Activated T-cell treated with anti-CD3 and anti-CD28 coated beads, Interleukin-2, amount 50 U/mL, for 72 hours (primary cell): ENCODE results near the gene PYROXD2. TPM values are rescaled to one million over a fixed set of nuclear protein-coding genes. Genes with fewer than 3 reads are reported as not detected.

Experiments used
- ATAC-seq, 2 donors: fragments of 150-1000 bp; cut with Tn5 transposase; replicated peaks in 1 of 2; 2 replicates each; pipeline ENCODE4 v1.10.0; 2021; ENCODE audit warnings: moderate library complexity in 2 of 2, mild to moderate bottlenecking in 1 of 2
- DNase-seq, 2 donors: peaks; one replicate each; pipeline ENCODE4 v3.0.0; 2021 to 2022; ENCODE audit warnings: mixed read lengths in 1 of 2
- H3K27ac Mint-ChIP-seq: one replicate; pipeline ENCODE4 v1.8.0; 2022; ENCODE audit warnings: mild to moderate bottlenecking, moderate library complexity, mixed read lengths
- H3K27me3 Mint-ChIP-seq: one replicate; pipeline ENCODE4 v1.8.0; 2022; ENCODE audit warnings: low read depth, mixed read lengths
- H3K36me3 Mint-ChIP-seq, 2 donors: one replicate each; pipeline ENCODE4 v1.8.0; 2022; ENCODE audit warnings: mixed read lengths in 2 of 2, mild to moderate bottlenecking in 1 of 2; ENCODE audit not compliant: insufficient read depth in 2 of 2
- H3K4me1 Mint-ChIP-seq: one replicate; pipeline ENCODE4 v1.8.0; 2022; ENCODE audit warnings: low read depth, mixed read lengths
- H3K4me3 Mint-ChIP-seq, 2 donors: one replicate each; pipeline ENCODE4 v1.8.0; 2022; ENCODE audit warnings: mild to moderate bottlenecking in 2 of 2, mixed read lengths in 2 of 2, moderate library complexity in 2 of 2
- H3K9me3 Mint-ChIP-seq, 2 donors: one replicate each; pipeline ENCODE4 v1.8.0; 2022; ENCODE audit warnings: mixed read lengths in 2 of 2
- total RNA-seq, 2 donors: library from RNA; stranded (reverse); gene quantifications; one replicate each; pipeline ENCODE4 v1.2.3, GENCODE V29; 2022

Gene PYROXD2
- total RNA-seq, 2 donors from 2014 or later = 6.7 to 10.4 TPM

DNA sequence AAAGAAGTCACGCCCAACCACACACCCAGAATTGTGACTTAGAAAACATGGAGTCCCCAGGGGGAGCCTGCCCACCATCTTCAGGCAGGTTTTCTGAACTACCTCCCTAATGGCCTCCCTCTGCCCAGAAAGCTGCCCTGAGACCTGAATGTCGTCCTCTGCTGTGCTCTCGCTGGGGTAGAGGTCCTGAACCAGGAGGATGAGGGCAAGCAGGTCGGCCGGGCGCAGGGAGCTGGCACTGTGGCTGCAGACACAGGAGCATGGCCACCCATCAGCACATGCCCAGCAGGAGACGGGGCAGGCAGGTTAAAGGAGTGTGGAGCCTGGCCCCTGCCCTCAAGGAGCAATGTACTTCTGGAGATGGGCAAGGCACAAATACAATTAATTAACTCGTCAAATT, 15.4 kb upstream of the PYROXD2 start:
- H3K9me3 Mint-ChIP-seq = peaks cover 1 to 2% of the 10 kb centered on the region in 2 donors
- H3K4me3 Mint-ChIP-seq = no peak overlapping the region
- H3K27me3 Mint-ChIP-seq = no peaks in the 10 kb centered on the region
- H3K27ac Mint-ChIP-seq = no peak overlapping the region
- DNase-seq (no peak), ATAC-seq (no peak)
- H3K4me1 Mint-ChIP-seq = no peaks in the 10 kb centered on the region
- H3K36me3 Mint-ChIP-seq = peaks cover 16 to 22% of the 10 kb centered on the region in 2 donors

DNA sequence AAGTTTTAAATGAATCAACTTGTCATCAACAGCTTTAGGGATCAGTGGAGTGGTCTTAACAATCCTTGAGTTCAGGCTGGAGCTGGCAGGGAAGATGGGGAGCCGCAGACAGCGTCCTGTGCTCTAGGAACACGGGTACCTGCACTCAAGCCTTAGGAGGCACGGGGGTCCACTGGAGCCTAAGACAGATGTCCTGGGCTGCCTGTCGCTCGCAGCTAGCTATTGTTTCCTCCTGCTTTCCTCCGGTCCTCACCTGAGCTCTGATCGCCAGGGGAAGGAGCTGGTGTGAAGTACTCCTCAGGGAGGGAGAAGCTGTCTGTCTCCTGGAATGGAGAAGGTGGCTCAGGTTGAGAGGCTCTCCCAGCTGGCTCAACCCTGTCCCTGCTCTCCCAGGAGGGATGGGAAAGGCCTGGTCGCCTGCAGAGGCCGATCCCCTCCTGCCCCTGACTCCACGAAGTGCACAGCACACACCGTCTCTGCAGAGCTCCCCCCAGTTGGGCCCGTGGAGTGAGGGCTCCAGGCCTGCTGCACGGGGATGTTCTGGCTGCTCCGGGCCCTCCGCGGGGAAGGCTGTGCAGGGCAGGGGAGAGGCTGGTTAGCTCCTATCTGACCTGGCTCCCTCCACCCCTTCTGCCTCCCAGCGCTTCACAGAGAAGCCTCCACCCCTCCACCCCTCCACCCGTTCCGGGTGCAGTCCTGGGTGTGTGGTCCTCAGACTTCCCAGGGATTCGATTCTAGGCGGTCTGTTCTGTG, 14.5 kb upstream of the PYROXD2 start:
- no peak for ATAC-seq
- Mint-ChIP-seq H3K4me1 (no peaks in the 10 kb centered on the region), H3K4me3 (no peak overlapping the region), H3K9me3 (peaks cover 1 to 2% of the 10 kb centered on the region in 2 donors), H3K36me3 (peaks cover 13% of the 10 kb centered on the region in 2 donors), H3K27ac (no peak overlapping the region), H3K27me3 (no peaks in the 10 kb centered on the region)
- no peak for DNase-seq

DNA sequence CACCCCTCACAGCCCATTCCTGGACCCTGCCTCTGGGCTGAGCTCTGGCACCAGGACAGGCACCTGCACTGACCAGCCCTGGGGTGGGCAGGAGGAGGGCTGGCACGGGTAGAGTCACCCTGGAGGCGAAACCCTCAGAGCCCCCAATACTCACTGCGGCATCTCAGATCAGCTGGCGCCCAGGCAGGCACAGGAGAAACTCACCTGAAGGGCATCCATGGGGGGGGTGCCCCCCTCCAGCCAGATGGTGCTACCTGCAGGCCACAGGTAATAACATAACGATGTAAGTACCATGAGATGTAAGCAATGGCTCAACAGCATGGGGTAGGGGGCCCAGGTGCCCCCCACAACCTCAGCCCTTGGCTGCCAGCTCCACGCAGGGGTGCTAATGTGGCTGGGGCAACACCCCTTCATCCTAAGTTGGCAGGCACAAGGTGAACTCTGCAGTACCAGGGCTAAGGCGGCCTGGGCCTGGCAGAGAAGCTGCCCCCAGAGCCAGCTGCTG, 12.1 kb upstream of the PYROXD2 start:
- ATAC-seq = no peak
- DNase-seq = no peak
- Mint-ChIP-seq H3K9me3 (no peaks in the 10 kb centered on the region), H3K36me3 (peaks cover 5 to 8% of the 10 kb centered on the region in 2 donors), H3K27ac (no peak overlapping the region), H3K4me3 (no peak overlapping the region), H3K27me3 (no peaks in the 10 kb centered on the region), H3K4me1 (no peaks in the 10 kb centered on the region)

DNA sequence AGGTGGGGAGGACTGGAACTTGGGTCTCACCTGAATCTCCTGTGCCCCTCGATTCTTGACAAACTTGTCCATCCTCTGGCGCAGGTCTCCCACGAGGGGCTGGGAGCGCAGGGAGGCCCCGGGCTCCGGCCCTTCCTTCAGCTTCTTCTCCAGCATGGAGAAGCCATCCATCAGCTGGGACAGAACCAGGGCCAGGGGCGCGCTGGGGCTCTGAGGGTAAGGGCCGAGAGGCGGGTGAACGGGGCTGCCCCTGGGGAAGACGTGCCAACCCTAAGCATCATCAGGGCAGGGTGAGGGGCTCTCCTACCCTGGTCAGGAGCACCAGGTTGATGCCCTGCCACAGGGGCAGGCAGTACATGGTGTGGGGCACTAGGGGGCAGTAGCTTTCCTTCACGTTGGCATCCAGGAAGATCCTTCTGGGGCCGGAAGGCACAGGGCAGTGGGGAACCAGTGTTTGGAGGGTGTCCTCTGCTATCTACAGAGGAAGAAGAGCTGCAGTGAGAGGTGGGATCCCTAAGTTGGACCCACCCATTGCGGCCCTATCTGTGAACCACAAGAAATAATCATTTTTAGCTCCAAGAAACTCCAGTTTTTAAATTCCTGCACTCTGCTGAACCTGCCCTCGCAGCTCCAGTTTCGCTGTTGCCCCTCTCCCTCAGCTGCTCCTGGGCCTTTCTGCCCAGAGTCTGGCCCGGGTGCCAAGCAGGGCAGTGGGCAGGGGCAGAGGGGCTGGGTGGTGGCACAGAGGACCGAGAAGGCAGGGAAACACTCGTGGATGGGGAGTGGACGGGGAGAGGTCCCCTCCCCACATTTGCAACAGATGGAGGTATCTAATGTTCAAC, 10.8 kb upstream of the PYROXD2 start:
- Mint-ChIP-seq H3K4me3 (no peak overlapping the region), H3K27me3 (no peaks in the 10 kb centered on the region), H3K27ac (no peak overlapping the region), H3K9me3 (no peaks in the 10 kb centered on the region), H3K36me3 (peaks cover 0 to under 1% of the 10 kb centered on the region in 2 donors), H3K4me1 (no peaks in the 10 kb centered on the region)
- DNase-seq (peak; percentile 55 to 60), ATAC-seq (peak; percentile 71 to 81)

DNA sequence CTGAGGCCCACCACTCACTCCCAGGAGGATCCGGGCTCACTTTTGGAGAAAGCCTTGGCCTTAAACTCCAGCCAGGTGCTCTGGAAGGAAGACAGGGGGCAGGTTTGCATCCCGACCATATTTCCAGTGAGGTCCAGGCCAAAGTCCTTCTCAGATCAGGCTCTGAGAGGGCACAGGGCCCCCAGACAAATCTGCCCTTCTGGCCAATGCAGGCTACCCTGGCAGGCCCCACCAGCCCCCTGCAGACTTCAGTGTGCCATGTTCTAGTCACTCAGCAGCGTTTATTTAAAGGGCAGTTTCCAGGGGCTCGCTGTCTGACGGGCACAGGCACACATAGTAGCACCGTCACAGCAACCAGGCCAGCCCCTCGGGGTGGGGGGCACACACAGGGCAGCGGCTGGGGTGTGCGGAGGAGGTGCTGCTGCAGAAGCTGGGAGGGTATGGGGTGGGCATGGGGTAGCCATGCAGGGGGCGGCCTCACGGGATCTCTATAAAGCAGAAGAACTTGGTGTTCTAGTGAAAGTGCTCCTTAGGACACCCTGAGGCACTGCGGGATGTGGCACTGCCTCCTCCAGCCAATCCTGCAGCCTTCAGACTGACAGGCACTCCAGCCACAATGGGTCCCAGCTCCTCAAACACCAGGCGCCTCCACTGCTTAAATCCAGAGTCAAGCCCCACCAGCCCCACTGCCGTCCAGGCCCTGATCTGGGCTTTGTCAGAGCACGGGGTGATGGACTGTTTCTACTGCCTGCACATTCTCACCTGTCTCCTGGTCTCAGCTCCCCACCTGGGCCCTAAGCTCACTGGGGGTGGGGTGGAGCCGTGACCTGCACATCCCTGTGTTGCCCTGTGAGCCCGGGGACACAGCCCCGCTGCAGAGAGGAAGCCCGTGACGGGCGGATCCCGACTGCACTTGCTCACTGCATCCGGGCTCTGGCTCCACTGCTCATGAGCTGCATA, 9.6 kb upstream of the PYROXD2 start:
- no peaks in the 10 kb centered on the region for H3K4me1 Mint-ChIP-seq
- peaks cover 0 to 2% of the 10 kb centered on the region in 2 donors for H3K36me3 Mint-ChIP-seq
- no peak overlapping the region for H3K4me3 Mint-ChIP-seq
- DNase-seq (no peak), ATAC-seq (no peak)
- no peaks in the 10 kb centered on the region for H3K27me3 Mint-ChIP-seq
- no peaks in the 10 kb centered on the region for H3K9me3 Mint-ChIP-seq
- no peak overlapping the region for H3K27ac Mint-ChIP-seq

DNA sequence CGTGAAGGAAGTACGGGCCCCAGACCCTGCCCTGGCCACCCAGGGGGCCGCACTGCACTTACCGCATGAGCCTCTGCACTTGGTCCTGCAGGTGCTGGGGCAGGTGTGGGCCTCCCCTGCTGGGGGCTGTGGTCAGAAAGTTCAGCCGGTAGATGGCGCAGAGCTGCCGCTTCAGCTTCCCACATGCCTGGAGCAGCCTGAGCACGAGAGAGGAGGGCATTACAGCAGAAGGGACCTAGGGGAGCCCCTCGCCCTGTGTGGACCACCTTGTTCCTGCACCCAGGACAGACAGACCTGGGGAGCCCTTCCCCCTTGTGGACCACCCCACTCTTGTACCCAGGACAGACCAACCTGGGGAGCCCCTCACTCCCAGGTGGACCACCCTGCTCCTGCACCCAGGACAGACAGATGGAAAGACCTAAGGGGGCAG, 8.7 kb upstream of the PYROXD2 start:
- H3K27me3 Mint-ChIP-seq = no peaks in the 10 kb centered on the region
- peaks cover 0 to 2% of the 10 kb centered on the region in 2 donors for H3K36me3 Mint-ChIP-seq
- DNase-seq (no peak), ATAC-seq (peak in 1 of 2 donors; percentile 17)
- H3K4me1 Mint-ChIP-seq = no peaks in the 10 kb centered on the region
- no peak overlapping the region for H3K4me3 Mint-ChIP-seq
- no peaks in the 10 kb centered on the region for H3K9me3 Mint-ChIP-seq
- no peak overlapping the region for H3K27ac Mint-ChIP-seq

DNA sequence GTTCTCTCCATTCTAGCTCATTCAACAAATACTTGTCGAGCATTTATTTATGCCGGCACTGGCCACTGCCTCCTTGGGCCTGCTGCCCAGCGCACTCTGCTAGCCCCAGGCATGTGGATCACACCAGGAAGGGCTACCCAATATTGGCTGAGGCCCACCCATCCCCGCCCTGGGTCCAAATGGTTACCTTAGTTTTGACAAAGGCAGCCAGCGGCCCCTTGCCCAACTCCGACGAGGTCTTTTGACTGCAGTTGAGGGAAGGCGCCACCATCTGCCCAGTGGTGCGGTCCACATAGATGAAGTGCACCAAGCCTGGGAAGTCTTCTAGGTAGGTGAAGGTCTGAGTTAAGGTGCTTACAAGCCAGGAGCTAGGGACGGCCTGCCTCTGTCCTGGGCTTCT, 7.2 kb upstream of the PYROXD2 start:
- H3K36me3 Mint-ChIP-seq = peaks cover 0 to 2% of the 10 kb centered on the region in 2 donors
- no peak for DNase-seq
- H3K27ac Mint-ChIP-seq = no peak overlapping the region

DNA sequence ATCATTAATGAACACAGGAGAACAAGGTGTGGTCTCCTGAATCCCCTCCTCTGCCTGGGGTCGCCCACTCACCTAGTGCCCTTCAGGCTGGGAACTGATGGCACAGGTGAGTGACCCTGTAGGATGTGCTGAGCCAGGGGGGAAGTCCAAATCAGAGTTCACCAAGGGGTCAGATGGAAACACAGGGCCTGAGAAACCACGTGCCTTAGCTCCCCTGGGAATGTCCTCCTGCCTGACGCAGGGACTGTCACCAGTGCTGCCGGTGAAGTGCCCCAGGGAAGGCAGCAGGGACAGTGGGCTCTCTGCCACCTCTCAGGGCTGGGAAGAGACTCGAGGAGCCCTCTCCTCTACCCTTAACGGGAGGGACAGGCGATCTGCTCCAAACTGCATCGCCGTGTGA, 5.8 kb upstream of the PYROXD2 start:
- H3K27ac Mint-ChIP-seq = no peak overlapping the region
- no peaks in the 10 kb centered on the region for H3K4me1 Mint-ChIP-seq
- H3K27me3 Mint-ChIP-seq = no peaks in the 10 kb centered on the region
- H3K36me3 Mint-ChIP-seq = peaks cover 0 to 2% of the 10 kb centered on the region in 2 donors
- DNase-seq (no peak), ATAC-seq (no peak)
- H3K9me3 Mint-ChIP-seq = no peaks in the 10 kb centered on the region
- no peak overlapping the region for H3K4me3 Mint-ChIP-seq

More for the DNA sequence above, 7.2 kb upstream of the PYROXD2 start:
- Mint-ChIP-seq H3K4me1 (no peaks in the 10 kb centered on the region), H3K27me3 (no peaks in the 10 kb centered on the region), H3K9me3 (no peaks in the 10 kb centered on the region), H3K4me3 (no peak overlapping the region)
- ATAC-seq = no peak

DNA sequence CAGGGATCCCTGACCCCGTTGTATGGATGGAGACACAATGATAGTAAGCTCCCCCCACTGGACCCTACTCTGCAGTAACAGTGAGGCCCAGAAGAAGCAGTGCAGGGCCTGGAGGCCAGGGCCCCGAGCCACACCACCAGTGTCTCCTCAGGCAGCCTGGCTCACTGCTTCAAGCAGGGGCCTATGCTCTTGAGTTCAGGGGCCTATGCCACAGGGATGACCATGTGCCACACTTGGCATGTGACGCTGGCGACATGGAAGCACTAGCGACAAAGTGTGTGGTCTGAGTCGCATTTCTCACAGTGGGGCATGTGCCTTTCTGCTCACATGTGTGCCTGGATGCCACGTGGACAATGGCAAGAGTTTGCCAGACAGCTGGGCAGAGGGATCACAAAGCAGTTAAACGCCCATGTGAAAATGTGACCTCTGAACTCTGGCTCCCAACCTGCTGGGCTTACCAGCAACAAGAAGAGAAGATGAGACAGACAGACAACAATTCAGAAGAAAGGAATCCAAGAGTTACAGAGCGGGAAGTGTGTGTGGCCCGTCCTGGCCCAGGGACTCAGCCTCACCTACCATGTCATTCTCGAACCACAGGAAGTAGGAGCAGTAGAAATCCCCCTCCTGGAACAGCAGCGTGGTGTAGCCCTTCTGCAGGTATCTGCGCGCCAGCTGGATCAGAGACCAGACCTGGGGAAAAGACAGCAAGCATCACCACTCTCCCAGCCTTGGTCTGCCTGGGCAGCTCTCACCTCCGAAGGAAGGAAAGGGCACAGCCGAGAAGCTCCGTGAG, 4.7 kb upstream of the PYROXD2 start:
- Mint-ChIP-seq H3K36me3 (peaks cover 0 to 2% of the 10 kb centered on the region in 2 donors), H3K4me3 (no peak overlapping the region), H3K27ac (peak overlapping the region; percentile 71), H3K27me3 (no peaks in the 10 kb centered on the region), H3K9me3 (no peaks in the 10 kb centered on the region), H3K4me1 (peaks cover 5% of the 10 kb centered on the region)
- DNase-seq (no peak), ATAC-seq (no peak)

DNA sequence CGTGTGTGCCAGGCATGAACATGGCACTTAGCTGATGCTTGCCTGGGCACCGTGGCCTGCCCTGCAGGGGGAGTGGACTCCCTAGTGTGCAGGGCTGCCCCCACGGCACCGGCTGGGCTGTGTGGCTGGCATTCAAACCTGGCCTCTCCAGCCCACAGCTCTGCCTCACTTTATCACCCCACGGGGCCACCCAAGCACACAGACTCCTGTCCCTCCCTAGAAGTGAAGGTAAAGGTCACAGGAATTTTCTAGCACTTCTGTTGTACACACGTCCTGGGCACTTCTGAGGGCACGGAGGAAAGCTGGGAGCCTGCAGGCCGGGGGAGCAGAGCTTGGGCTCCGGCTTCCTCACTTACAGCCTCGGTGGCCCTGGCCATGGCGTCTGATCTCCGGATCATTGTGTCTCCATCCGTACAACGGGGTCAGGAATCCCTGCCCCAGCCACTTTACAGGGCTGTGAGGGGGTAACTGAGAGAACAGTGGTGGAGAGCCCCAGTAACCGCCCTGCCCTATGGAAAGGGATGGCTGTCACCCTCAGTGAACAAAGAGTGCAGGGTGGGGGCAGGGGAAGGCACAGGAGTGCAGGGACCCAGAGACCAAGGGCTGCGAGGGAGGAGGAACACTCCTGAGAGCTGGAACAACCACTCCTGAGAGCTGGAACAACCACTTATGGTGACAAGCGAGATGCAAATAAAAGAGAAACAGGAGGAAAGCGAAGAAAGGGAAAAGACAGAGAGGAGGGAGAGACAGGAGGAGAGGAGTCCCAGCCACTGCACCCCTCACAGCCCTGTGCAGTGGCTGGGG, 3.9 kb upstream of the PYROXD2 start:
- H3K27me3 Mint-ChIP-seq = no peaks in the 10 kb centered on the region
- ATAC-seq (no peak), DNase-seq (no peak)
- H3K9me3 Mint-ChIP-seq = no peaks in the 10 kb centered on the region
- peaks cover 0 to 2% of the 10 kb centered on the region in 2 donors for H3K36me3 Mint-ChIP-seq
- no peak overlapping the region for H3K27ac Mint-ChIP-seq
- H3K4me3 Mint-ChIP-seq = no peak overlapping the region
- H3K4me1 Mint-ChIP-seq = peaks cover 9% of the 10 kb centered on the region

DNA sequence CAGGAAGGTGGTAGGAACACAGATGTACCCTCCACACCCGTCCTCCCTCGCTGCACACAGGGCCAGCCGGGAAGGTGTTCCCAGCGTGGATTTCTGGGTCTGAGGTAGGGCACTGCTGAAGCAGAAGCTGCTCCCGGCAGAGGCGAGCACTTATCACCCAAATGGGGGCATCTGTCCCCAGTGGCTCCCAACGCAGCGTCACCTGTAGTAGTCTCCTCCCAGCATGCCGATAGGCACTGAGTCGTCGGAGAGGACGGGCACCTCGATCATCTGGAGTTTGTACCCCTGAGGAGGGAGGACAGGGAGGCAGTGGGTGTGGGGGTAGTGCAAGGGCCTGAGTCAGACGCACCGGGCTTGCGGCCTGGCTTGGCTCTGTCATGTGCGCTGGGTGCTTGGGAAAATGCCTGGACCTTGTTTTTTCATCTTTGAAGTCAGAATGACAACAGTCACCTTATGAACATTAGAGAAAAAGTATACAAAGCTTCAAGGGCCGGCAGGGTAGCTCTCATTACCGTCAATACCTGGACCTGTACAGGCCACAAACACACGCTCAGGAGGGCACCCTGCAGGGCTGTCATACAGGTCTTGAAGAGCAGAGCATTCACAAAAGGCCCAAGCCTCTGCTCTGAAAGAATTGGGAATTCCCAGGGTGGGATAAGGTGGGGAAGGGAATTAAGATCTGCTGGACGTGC, 3.1 kb upstream of the PYROXD2 start:
- ATAC-seq (no peak), DNase-seq (no peak)
- Mint-ChIP-seq H3K36me3 (peaks cover 0 to 2% of the 10 kb centered on the region in 2 donors), H3K4me1 (peaks cover 9% of the 10 kb centered on the region), H3K4me3 (no peak overlapping the region), H3K27me3 (no peaks in the 10 kb centered on the region), H3K9me3 (no peaks in the 10 kb centered on the region), H3K27ac (no peak overlapping the region)
